ENCODE data around the gene TENM3. TPM values are rescaled to one million over a fixed set of nuclear protein-coding genes. Genes with fewer than 3 reads are reported as not detected.

TENM3 gene
- total RNA-seq, 1 donor from 2014 or later, result 40.4 TPM

DNA sequence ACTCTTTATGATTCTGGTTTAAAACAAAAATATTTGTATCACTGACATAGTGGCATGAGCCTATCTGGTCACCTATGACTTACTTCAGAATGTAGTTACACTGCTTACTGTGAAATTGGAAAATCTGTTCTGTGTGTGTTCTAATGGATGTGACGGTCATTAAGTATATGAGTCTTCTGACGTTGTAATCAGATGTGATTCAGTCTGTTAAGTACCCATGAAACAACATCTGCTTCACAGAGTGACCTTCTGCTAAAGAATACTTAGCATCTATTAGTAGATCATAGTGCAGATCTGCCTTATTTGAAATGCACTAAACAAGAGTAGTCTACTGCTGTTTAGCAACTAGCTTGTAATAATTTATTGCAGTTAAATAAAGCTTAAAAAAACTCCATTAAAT is 356.9 kb downstream of the TENM3 start:
- no peaks in the 10 kb centered on the region for H3K9me3 Mint-ChIP-seq (ENCODE audit: low read depth)
- no peak overlapping the region for H3K27ac Mint-ChIP-seq
- TF ChIP-seq, protein P1, sequence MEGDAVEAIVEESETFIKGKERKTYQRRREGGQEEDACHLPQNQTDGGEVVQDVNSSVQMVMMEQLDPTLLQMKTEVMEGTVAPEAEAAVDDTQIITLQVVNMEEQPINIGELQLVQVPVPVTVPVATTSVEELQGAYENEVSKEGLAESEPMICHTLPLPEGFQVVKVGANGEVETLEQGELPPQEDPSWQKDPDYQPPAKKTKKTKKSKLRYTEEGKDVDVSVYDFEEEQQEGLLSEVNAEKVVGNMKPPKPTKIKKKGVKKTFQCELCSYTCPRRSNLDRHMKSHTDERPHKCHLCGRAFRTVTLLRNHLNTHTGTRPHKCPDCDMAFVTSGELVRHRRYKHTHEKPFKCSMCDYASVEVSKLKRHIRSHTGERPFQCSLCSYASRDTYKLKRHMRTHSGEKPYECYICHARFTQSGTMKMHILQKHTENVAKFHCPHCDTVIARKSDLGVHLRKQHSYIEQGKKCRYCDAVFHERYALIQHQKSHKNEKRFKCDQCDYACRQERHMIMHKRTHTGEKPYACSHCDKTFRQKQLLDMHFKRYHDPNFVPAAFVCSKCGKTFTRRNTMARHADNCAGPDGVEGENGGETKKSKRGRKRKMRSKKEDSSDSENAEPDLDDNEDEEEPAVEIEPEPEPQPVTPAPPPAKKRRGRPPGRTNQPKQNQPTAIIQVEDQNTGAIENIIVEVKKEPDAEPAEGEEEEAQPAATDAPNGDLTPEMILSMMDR (IDR thresholded peaks at IDR 0.05; ENCODE audit: unreplicated experiment), result no peak
- H3K27me3 Mint-ChIP-seq, result no peaks in the 10 kb centered on the region
- H3K36me3 Mint-ChIP-seq (ENCODE audit: insufficient read depth), result no peaks in the 10 kb centered on the region
- no peak overlapping the region for H3K4me3 Mint-ChIP-seq (ENCODE audit: low read depth)
- H3K4me1 Mint-ChIP-seq (ENCODE audit: low read depth), result peaks cover 7% of the 10 kb centered on the region
- DNase-seq (ENCODE audit: low spot score, unreplicated experiment), result no peak

DNA sequence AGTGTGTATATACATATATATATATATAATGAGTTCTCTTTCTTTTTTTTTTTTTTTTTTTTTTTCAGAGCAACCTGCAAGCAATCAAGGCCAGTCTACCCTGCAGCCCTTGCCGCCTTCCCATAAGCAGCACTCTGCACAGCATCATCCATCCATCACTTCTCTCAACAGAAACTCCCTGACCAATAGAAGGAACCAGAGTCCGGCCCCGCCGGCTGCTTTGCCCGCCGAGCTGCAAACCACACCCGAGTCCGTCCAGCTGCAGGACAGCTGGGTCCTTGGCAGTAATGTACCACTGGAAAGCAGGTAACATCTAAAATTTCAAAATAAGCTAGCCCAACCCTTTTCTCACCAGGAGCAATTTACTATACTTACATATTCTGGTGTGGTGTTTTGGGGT is 357.7 kb downstream of the TENM3 start:
- Mint-ChIP-seq H3K4me3 (ENCODE audit: low read depth) (no peak overlapping the region), H3K36me3 (ENCODE audit: insufficient read depth) (no peaks in the 10 kb centered on the region), H3K27me3 (no peaks in the 10 kb centered on the region), H3K27ac (no peak overlapping the region), H3K9me3 (ENCODE audit: low read depth) (no peaks in the 10 kb centered on the region), H3K4me1 (ENCODE audit: low read depth) (peaks cover 7% of the 10 kb centered on the region)
- TF ChIP-seq, protein P1 (IDR thresholded peaks at IDR 0.05; ENCODE audit: unreplicated experiment), result no peak
- DNase-seq (ENCODE audit: low spot score, unreplicated experiment), result no peak

DNA sequence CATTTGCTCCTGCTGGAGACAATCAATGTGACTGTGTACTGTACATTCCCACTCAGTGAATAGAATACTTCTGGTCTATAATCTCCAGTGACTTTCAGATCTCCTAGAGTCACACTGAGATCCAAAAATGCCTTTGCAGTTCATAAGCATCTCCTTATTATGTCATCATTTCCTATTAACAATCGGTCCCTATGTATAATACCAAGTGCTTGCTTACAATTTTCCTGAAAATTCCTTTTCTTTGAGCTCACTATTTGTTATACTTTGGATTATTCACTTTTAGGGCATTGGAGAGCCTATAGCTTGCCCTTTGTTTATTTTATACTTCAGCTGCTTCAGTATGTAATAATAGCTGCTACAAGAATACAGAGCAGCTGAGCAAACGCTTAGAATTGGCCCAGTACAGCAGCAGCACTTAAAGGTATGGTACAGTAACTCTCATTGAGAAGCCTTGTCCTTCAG is 361.0 kb downstream of the TENM3 start:
- Mint-ChIP-seq H3K4me1 (ENCODE audit: low read depth) (peaks cover 7% of the 10 kb centered on the region), H3K4me3 (ENCODE audit: low read depth) (no peak overlapping the region), H3K9me3 (ENCODE audit: low read depth) (no peaks in the 10 kb centered on the region), H3K36me3 (ENCODE audit: insufficient read depth) (peaks cover 5% of the 10 kb centered on the region), H3K27me3 (no peaks in the 10 kb centered on the region), H3K27ac (no peak overlapping the region)
- no peak for DNase-seq (ENCODE audit: low spot score, unreplicated experiment)
- TF ChIP-seq, protein P1 (IDR thresholded peaks at IDR 0.05; ENCODE audit: unreplicated experiment), result no peak

DNA sequence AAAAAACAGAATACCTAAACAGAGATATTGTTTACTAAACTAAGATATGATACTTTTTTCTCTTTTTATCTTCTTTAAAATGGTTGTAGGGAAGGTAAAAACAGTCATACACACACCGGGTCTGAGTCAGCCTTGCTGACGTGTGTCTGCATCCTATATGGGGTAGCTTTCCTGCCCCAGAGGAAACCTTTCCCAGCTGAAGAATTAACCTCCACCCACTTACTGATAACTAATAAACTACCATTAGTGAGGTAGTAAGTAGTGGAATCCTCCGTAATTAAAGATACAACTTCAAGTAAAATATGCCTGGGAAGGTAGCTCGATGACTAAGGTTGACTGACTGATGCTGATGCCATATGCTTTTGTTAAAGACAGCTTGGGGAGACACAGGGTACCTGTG is 361.8 kb downstream of the TENM3 start:
- TF ChIP-seq, protein P1 (IDR thresholded peaks at IDR 0.05; ENCODE audit: unreplicated experiment), result no peak

DNA sequence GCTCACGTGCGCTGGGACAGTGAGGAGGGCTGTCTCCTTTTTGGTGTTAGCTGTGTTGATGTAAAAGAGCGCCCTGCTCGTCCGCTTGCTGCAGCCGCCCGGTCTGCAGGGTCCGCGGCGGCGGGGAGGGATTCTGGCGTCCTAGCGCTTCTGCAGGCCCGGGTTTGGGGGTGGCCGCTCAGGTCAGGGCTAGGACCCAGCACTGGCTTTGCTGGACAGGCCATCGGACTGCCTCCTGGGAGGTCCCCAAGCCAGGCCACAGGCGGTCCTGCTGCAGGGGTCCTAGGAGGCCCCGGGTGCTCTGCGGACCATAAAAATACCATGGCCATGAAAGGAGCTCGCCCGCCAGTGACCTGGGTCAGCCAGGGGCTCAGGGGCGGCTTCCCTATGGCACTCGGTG is 365.3 kb downstream of the TENM3 start:
- Mint-ChIP-seq H3K27ac (no peak overlapping the region), H3K27me3 (no peaks in the 10 kb centered on the region), H3K4me3 (ENCODE audit: low read depth) (no peak overlapping the region), H3K4me1 (ENCODE audit: low read depth) (peaks cover 5% of the 10 kb centered on the region), H3K36me3 (ENCODE audit: insufficient read depth) (peaks cover 6% of the 10 kb centered on the region), H3K9me3 (ENCODE audit: low read depth) (no peaks in the 10 kb centered on the region)
- TF ChIP-seq, protein P1 (IDR thresholded peaks at IDR 0.05; ENCODE audit: unreplicated experiment), result no peak
- no peak for DNase-seq (ENCODE audit: low spot score, unreplicated experiment)

More for the DNA sequence above, 361.8 kb downstream of the TENM3 start:
- H3K27ac Mint-ChIP-seq, result no peak overlapping the region
- no peaks in the 10 kb centered on the region for H3K27me3 Mint-ChIP-seq
- no peaks in the 10 kb centered on the region for H3K9me3 Mint-ChIP-seq (ENCODE audit: low read depth)
- DNase-seq (ENCODE audit: low spot score, unreplicated experiment), result no peak
- no peak overlapping the region for H3K4me3 Mint-ChIP-seq (ENCODE audit: low read depth)
- H3K36me3 Mint-ChIP-seq (ENCODE audit: insufficient read depth), result peaks cover 6% of the 10 kb centered on the region
- H3K4me1 Mint-ChIP-seq (ENCODE audit: low read depth), result peaks cover 9% of the 10 kb centered on the region

Data from progenitor cell of endocrine pancreas (in vitro differentiated cells).